Measurements from ENCODE around the gene HLA-G. TPM values are rescaled to one million over a fixed set of nuclear protein-coding genes. Genes with fewer than 3 reads are reported as not detected.
"Not testable (repeated sequence)": the region's sequence is repeated elsewhere in the genome, so short reads cannot be mapped to it uniquely, and the experiment has no call there.

Gene HLA-G
- 1.2 TPM for total RNA-seq

GRCh38 chr6:29827579-29828470, at the start of gene HLA-G:
Gene HLA-G (plus strand): TSS chr6:29827825. CDS start chr6:29827845, 20 bp downstream.
- DNase-seq (ENCODE audit: low spot score) (no peak), ATAC-seq (no peak)
- intact Hi-C loops (cut with DNase I), result no loop called here

DNA sequence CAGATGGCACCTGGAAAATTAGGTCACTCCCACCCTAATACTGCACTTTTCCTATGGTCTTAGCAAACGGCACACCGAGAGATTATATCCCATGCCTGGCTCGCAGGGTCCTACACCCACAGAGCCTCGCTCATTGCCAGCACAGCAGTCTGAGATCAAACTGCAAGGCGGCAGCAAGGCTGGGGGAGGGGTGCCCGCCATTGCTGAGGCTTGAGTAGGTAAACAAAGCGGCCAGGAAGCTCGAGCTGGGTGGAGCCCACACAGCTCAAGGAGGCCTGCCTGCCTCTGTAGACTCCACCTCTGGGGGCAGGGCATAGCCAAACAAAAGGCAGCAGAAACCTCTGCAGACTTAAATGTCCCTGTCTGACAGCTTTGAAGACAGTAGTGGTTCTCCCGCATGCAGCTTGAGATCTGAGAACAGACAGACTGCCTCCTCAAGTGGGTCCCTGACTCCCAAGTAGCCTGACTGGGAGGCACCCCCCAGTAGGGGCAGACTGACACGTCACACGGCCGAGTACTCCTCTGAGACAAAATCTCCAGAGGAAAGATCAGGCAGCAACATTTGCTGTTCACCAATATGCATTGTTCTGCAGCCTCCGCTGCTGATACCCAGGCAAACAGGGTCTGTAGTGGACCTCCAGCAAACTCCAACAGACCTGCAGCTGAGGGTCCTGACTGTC, 47.5 kb upstream of the HLA-G start:
- intact Hi-C loops (cut with DNase I); ATAC-seq; DNase-seq (ENCODE audit: low spot score): not testable (repeated sequence)

DNA sequence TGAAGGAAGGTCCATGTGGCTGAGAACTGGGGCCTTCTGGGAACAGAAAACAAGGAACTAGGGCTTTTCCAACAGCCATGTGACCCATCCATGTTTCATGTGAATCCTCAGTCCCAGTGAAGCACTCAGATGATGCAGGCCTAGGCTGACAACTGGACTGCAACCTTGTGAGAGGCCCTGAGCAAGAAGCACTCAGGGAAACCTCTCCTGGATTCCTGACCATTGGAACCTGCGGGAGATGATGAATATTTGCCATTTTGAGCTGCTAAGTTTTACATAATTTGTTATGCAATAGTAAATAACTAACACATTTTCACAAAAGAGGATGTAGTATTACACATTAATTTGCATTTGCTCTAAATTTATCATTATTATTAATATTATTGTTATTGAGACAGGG, 38.4 kb upstream of the HLA-G start:
- ATAC-seq (no peak), DNase-seq (ENCODE audit: low spot score) (no peak)
- intact Hi-C loops (cut with DNase I), result no loop called here

- DNase-seq (ENCODE audit: low spot score), result no peak
- ATAC-seq, result no peak
- intact Hi-C loops (cut with DNase I), result no loop called here
Measured at GRCh38 chr6:29790626-29791025, 37.0 kb upstream of the HLA-G start.

- no peak for ATAC-seq
- intact Hi-C loops (cut with DNase I), result no loop called here
- no peak for DNase-seq (ENCODE audit: low spot score)
Measured at GRCh38 chr6:29791162-29791561, 36.5 kb upstream of the HLA-G start.

DNA sequence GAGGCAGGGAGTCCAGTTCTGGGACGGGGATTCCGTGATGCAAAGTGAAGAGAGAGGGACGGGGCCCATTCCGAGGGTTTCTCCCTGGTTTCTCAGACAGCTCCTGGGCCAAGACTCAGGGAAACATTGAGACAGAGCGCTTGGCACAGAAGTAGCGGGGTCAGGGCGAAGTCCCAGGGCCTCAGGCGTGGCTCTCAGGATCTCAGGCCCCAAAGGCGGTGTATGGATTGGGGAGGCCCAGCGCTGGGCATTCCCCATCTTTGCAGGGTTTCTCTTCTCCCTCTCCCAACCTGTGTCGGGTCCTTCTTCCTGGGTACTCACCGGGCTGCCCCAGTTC, 35.9 kb upstream of the HLA-G start:
- intact Hi-C loops (cut with DNase I), result no loop called here
- DNase-seq (ENCODE audit: low spot score), result no peak
- peak; percentile 54 for ATAC-seq

GRCh38 chr6:29792123-29793035, 35.2 kb upstream of the HLA-G start:
- DNase-seq (ENCODE audit: low spot score) (peak; percentile 82), ATAC-seq (peak; percentile 97)
- intact Hi-C loops (cut with DNase I), result no loop called here

- ATAC-seq, result no peak
- no peak for DNase-seq (ENCODE audit: low spot score)
- intact Hi-C loops (cut with DNase I), result no loop called here
Measured at GRCh38 chr6:29793036-29793356, 34.6 kb upstream of the HLA-G start.

- intact Hi-C loops (cut with DNase I), result no loop called here
- ATAC-seq, result no peak
- DNase-seq (ENCODE audit: low spot score), result no peak
Measured at GRCh38 chr6:29793796-29794195, 33.8 kb upstream of the HLA-G start.

- no peak for ATAC-seq
- intact Hi-C loops (cut with DNase I), result no loop called here
Measured at GRCh38 chr6:29796026-29796425, 31.6 kb upstream of the HLA-G start.

DNA sequence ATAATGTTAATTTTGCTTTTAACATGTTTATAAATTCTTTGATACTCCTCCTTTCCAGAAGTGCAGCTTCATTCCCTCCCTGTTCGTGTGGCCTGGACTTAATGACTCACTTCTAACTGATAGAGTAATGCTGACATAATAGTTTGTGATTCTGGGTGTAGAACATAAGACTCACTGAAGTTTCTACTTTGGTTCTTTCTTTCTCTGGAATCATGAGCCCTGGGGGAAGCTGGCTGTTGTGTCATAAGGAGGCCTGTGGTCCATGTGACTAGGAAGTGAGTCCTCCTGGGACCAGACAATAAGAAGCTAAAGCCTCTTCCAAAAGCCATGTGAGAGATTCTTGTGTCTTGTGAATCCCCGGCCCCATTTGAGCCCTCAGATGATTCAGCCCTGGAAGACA, 30.5 kb upstream of the HLA-G start:
- ATAC-seq (no peak), DNase-seq (ENCODE audit: low spot score) (no peak)
- intact Hi-C loops (cut with DNase I), result no loop called here

More at GRCh38 chr6:29796026-29796425, 31.6 kb upstream of the HLA-G start:
- no peak for DNase-seq (ENCODE audit: low spot score)

- ATAC-seq (no peak), DNase-seq (ENCODE audit: low spot score) (no peak)
- intact Hi-C loops (cut with DNase I), result no loop called here
Measured at GRCh38 chr6:29797966-29798365, 29.7 kb upstream of the HLA-G start.

GRCh38 chr6:29800254-29800653, 27.4 kb upstream of the HLA-G start:
- ATAC-seq (no peak), DNase-seq (ENCODE audit: low spot score) (no peak)
- intact Hi-C loops (cut with DNase I), result no loop called here

- ATAC-seq, result no peak
- no peak for DNase-seq (ENCODE audit: low spot score)
- intact Hi-C loops (cut with DNase I), result no loop called here
Measured at GRCh38 chr6:29806387-29806786, 21.2 kb upstream of the HLA-G start.

- no peak for ATAC-seq
- intact Hi-C loops (cut with DNase I), result no loop called here
- DNase-seq (ENCODE audit: low spot score), result no peak
Measured at GRCh38 chr6:29809249-29809648, 18.4 kb upstream of the HLA-G start.

- ATAC-seq, result no peak
- intact Hi-C loops (cut with DNase I), result no loop called here
- no peak for DNase-seq (ENCODE audit: low spot score)
Measured at GRCh38 chr6:29810371-29810770, 17.3 kb upstream of the HLA-G start.

GRCh38 chr6:29811377-29811776, 16.2 kb upstream of the HLA-G start:
- intact Hi-C loops (cut with DNase I), result no loop called here
- no peak for ATAC-seq
- DNase-seq (ENCODE audit: low spot score), result no peak

DNA sequence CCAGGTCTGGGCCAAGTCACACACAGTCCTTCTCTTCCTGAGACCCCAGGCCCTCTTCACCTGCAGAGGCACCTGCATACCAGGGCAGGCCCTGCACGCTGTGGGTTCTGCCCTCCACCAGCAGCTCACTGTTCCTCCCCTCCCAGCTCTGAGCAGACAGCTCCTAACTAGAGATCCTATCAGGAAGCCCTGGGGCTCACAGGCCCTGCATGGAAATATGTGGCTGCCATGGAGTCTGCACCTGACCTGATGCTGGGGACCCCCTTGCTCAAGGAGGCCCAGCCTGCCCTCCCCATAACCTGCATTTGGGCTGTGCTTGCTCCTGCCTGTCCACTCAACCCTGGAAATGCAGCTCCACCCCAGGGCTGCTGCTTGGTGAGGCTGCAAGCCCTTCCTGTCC, 14.6 kb upstream of the HLA-G start:
- DNase-seq (ENCODE audit: low spot score) (no peak), ATAC-seq (no peak)
- intact Hi-C loops (cut with DNase I), result no loop called here

DNA sequence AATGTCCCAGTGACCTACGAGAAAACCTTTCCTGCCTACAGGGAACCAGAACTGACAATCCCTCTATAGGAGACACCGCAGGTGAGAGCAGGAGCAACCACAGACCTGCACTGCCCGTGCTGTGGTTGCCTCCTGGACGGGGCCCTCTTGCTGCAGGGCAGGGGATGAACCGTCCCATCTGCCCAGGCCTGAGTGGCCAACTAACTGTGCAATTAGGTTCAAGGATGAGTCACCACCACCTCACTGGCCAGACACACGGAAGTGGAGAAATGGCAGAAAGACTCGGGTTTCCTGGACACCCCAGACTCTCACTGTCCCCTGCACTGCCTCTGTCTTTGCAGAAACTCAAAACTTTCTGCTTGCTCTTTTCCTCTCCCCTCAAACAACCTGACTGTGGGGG, 13.8 kb upstream of the HLA-G start:
- DNase-seq (ENCODE audit: low spot score), result no peak
- ATAC-seq, result no peak
- intact Hi-C loops (cut with DNase I), result no loop called here
